ENCODE data around the gene INHBC.

Gene INHBC

DNA sequence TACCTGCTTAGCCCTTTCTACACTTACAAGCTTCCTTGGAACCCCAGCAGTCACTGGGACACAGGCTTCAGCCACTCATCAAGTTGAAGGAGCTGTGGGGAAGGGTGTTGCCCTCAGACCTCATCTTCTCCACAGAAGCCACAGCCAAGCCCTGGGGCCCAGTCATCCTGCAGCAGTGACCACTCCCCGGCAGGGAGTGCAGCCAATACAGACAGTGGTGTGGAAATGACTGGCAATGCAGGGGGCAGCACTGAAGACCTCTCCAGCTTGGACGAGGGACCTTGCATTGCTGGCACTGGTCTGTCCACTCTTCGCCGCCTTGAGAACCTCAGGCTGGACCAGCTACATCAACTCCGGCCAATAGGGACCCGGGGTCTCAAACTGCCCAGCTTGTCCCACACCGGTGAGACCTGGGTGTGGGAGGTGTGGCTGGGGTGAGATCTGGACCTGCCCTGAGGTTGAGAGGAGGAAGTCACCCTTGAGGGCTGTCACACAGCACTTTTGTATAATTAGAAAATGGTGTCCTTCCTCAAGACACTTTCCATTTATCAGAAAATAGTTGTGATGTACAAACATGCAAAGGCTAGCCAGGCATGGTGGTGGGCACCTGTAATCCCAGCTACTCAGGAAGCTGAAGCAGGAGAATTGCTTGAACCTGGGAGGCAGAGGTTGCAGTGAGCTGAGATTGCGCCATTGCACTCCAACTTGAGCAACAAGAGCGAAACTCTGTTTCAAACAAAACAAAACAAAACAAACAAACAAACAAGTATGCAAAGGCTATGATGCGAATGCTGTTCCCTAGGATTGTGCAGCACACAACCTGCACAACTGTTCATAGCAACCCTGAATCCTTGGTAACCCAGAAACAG, 34.9 kb downstream of the INHBC start:
- DNase-seq = no peak

- no peak for DNase-seq
These were observed 35.8 kb downstream of the INHBC start for GRCh38 chr12:57470286-57470969.

DNA sequence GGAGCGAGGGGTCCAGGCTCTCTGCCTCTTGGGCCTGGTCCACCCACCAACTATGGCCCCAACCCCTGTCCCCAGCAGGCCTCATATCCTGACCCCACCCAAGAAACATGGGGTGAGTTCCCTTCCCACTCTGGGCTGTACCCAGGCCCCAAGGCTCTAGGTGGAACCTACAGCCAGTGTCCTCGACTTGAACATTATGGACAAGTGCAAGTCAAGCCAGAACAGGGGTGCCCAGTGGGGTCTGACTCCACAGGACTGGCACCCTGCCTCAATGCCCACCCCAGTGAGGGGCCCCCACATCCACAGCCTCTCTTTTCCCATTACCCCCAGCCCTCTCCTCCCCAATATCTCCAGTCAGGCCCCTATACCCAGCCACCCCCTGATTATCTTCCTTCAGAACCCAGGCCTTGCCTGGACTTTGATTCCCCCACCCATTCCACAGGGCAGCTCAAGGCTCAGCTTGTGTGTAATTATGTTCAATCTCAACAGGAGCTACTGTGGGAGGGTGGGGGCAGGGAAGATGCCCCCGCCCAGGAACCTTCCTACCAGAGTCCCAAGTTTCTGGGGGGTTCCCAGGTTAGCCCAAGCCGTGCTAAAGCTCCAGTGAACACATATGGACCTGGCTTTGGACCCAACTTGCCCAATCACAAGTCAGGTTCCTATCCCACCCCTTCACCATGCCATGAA, 36.5 kb downstream of the INHBC start:
- no peak for DNase-seq

DNA sequence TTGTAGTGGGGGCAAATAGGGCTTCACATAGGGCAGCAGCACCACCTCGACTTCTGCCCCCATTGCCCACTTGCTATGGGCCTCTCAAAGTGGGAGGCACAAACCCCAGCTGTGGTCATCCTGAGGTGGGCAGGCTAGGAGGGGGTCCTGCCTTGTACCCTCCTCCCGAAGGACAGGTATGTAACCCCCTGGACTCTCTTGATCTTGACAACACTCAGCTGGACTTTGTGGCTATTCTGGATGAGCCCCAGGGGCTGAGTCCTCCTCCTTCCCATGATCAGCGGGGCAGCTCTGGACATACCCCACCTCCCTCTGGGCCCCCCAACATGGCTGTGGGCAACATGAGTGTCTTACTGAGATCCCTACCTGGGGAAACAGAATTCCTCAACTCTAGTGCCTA, 37.1 kb downstream of the INHBC start:
- DNase-seq = no peak

- DNase-seq = no peak
These were observed 37.8 kb downstream of the INHBC start for GRCh38 chr12:57472391-57472790.

DNA sequence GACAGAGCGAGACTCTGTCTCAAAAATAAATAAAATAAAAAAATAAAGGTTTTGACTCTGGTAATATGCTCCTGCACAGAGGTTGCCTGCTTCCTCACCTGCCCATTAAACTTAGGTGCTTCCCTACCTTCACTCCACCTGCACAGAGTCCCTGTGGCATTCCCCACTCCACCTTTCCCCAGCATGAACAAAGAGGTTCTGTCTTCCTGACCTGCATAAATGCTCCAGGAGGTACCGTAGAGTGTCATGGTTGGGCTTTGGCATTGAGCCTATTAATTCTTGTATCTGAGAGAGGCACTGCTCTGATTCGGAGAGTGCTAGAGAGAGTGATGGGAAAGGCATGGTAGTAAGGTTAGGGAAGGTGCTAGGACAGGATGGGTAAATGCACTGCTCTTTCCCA, 38.8 kb downstream of the INHBC start:
- DNase-seq = no peak

GRCh38 chr12:57473886-57474285, 39.3 kb downstream of the INHBC start:
- no peak for DNase-seq

DNA sequence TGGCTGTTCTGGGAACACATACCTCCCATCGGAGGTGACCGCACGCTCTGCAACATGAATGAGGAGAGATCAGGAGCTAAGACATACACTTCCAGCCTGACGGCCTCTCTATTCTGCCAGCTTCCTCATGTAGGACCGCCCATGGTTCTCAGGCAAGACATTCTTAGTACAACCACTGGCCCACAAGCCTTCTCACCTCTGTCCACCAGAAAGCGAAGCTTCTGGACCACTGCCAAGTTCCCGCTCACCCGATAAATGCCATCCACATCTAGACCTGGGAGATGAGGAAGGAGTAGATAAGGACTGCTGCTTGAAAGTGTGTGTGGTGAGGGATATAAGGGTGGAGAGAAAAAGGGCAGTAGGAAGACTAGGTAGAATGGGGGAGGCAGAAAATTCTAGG, 39.8 kb downstream of the INHBC start:
- DNase-seq = no peak

DNA sequence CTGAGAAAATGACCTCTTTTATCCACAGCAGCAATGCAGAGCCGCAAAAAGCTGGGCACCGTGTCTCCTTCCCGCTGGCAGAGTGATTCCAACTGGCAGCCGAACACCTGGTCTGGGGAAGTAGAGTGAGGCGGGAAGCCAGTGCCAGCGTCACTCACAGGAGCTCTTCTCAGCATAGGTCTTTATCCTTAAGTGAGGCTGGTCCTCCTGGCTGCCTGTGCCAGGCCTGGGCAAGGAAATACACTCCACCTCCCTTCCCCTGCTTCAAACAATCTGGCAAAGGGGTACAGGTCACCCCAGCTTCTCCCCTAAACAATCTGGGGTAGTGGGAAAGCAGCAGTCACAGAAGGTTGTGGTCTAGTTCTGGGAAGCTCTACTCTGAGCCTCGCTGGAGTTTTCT, 40.3 kb downstream of the INHBC start:
- DNase-seq = no peak

GRCh38 chr12:57475271-57476161, 40.9 kb downstream of the INHBC start:
- DNase-seq = no peak

DNA sequence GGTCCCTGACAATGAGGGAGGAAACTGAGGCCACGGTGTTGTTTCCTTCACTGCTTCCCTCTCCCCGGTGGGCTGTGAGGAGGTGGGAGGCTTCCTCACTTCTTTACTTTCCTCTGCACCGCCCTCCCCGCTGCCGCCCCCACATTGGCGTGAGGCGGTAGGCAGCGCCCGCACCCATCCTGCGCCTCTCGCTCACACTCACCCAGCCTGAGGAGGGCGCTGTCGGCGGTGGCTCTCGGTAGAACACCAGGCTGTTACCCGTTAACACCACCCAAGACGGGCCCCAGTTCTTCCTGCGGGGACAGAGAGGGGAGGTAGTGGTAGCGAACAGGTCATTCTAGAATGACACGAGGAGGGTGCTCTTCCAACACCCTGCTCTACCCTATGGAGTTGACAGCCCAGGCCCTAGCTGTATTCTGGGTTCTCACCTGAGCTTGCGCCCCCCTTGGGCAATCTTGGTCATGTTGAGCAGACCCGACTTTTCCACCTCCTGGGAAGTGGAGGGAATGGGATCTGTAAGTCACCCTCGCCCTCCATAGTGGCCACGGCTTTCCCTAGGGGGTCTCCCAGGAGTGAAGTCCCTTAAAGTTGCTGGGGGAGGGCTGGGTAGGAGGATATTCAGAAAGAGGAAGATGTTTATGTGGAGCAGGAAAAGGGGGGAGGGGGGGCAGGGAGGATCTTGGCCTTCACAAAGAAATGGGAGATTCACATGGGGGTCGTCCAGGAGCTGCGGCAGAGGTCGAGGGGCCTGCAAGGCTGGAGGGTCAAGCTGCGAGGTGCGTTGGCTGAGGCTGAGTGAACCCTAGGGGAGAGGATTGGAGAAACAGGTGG, 41.8 kb downstream of the INHBC start:
- no peak for DNase-seq

GRCh38 chr12:57476993-57477709, 42.6 kb downstream of the INHBC start:
- no peak for DNase-seq

DNA sequence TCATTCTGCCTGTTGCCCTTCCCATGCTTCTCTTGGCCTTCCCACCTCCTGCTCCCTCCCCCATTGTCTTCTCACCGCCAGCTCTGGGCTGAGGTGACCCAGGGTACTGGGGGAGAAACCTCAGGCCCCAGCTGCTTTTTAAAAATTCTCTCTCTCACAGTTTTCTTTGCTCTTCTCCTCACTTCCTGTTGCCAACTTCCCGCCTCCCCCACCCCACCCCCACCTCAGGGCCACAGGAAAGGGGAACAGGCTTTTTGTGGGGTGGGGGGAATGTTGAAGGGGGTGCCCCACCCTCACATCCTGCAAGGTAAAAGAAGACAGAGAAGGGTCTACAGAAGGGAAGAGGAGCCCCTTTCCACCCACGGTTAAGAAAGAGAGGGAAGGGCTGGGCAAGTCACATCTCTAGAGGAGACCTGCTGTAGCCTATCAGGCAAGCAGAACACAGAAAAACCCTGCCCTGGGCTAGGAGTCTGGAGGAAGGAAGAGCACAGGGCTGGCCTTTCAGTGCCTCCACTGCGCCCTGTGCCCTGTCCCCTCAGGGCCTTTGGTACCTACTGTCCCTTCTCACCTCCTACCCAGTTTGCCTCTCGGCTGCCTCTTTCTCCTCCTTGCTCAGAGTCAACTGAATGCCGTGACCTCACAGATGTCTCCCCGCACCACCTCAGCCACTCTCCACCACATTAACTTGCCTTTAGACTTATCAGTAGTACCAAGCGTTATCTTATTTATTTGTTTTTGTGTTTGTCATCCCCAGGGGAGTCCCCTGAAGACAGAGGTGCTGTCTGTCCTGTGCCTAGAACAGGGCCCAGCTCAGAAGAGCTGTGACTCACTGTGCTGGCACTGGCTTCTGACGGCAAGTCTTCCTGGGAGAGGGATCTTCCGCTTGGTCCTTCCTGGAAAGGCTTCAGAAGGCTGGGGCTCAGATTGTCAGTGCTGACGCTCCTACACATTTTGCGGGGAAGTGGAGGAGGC, 43.4 kb downstream of the INHBC start:
- no peak for DNase-seq

DNA sequence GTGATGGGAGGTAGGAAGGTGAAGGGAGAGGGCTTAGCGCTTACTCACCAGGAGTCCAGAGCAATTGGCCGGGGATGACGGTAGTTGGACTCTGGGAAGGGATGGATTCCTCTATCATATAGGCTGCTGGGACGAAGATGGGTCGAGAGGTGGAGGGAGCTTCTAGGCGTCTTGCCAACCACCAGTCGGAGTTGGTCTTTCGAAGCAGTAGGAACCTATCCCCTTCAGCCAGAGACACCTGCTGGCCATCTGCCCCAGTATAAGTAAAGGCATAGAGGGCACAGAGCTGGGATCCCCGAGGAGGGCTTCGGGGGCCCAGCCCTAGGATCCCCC, 44.4 kb downstream of the INHBC start:
- no peak for DNase-seq

GRCh38 chr12:57479376-57480115, 45.0 kb downstream of the INHBC start, which contains the start of gene ARHGAP9:
TSS of gene ARHGAP9 (minus strand) at chr12:57479866. CDS start at chr12:57479406, 460 bp downstream.
- no peak for DNase-seq

GRCh38 chr12:57481671-57482070, 47.1 kb downstream of the INHBC start:
- DNase-seq = no peak

DNA sequence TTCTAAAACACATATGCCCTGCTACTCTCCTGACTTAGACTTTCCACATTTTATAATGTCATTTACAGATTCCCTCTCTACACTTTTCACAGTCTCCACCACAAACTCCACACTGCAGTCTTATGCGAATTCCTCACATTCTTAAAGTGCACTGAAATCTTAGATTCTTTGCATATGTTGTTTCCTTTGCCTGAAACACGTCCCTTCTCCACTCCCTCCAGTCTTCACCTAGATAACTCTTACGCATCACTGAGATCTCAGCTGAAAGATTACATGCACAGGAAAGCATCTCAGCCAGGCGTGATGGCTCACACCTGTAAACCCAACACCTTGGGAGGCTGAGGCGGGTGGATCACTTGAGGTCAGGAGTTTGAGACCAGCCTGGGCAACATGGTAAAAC, 48.9 kb downstream of the INHBC start:
- DNase-seq = no peak

- no peak for DNase-seq
These were observed 51.1 kb downstream of the INHBC start for GRCh38 chr12:57485695-57486094.

DNA sequence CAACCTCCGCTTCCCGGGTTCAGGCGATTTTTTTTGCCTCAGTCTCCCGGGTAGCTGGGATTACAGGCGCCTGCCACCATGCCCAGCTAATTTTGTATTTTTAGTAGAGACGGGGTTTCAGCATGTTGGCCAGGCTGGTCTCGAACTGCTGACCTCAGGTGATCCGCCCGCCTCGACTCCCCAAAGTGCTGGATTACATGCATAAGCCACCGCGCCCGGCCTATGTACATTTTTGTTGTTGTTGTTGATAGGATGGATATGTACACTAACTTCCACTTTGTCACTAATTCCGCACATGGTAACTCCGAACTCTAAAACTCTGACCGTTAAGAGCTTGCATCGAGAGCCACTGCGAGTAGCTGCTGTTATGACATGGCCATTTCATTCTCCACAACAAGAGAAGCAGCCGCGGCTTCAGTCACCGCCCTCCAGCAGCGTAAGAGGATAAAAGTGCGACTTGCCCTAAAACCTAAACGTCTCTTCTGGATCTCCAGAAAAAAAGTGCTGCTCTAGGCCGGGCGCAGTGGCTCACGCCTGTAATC, 52.5 kb downstream of the INHBC start:
- DNase-seq = no peak
